ENCODE measurements around the gene TMEM179. TPM values are rescaled to one million over a fixed set of nuclear protein-coding genes. Genes with fewer than 3 reads are reported as not detected.

Gene TMEM179
- total and polyA plus RNA-seq, 3 donors from 2014 or later: 4.9 to 12.1 (median 9.8) TPM

GRCh38 chr14:104635717-104636116, 31.1 kb upstream of the TMEM179 start:
- intact Hi-C loops (cut with DNase I; ENCODE audit: low total_unique reads): loop anchor here (10.0 kb wide), 1 partner anchor 491 kb away; no protein-coding TSS in a partner anchor
- WGBS, 2 donors: 87 to 89% methylated on average over 11 to 14 of the region's 14 CpGs
- DNase-seq: no peak
- Histone ChIP-seq H3K4me3 (no peak overlapping the region), H3K36me3 (ENCODE audit: low read depth, missing control alignments) (no peaks in the 10 kb centered on the region), H3K9me3 (no peaks in the 10 kb centered on the region), H3K4me1 (no peaks in the 10 kb centered on the region), H3K27ac (no peak overlapping the region), H3K27me3 (no peaks in the 10 kb centered on the region)
- TF ChIP-seq POLR2A (IDR thresholded peaks at IDR 0.05): no peak
- TF ChIP-seq, protein P1, sequence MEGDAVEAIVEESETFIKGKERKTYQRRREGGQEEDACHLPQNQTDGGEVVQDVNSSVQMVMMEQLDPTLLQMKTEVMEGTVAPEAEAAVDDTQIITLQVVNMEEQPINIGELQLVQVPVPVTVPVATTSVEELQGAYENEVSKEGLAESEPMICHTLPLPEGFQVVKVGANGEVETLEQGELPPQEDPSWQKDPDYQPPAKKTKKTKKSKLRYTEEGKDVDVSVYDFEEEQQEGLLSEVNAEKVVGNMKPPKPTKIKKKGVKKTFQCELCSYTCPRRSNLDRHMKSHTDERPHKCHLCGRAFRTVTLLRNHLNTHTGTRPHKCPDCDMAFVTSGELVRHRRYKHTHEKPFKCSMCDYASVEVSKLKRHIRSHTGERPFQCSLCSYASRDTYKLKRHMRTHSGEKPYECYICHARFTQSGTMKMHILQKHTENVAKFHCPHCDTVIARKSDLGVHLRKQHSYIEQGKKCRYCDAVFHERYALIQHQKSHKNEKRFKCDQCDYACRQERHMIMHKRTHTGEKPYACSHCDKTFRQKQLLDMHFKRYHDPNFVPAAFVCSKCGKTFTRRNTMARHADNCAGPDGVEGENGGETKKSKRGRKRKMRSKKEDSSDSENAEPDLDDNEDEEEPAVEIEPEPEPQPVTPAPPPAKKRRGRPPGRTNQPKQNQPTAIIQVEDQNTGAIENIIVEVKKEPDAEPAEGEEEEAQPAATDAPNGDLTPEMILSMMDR (IDR thresholded peaks at IDR 0.05): no peak

GRCh38 chr14:104634886-104635570, 30.5 kb upstream of the TMEM179 start:
- 90% methylated on average over 16 to 25 of the region's 26 CpGs for WGBS, 2 donors
- intact Hi-C loops (cut with DNase I; ENCODE audit: low total_unique reads): loop anchor here (10.0 kb wide), 1 partner anchor 490 kb away; no protein-coding TSS in a partner anchor
- H3K4me3 ChIP-seq: no peak overlapping the region
- DNase-seq: no peak
- TF ChIP-seq, protein P1 (IDR thresholded peaks at IDR 0.05): no peak
- TF ChIP-seq POLR2A (IDR thresholded peaks at IDR 0.05): no peak
- H3K27me3 ChIP-seq: no peaks in the 10 kb centered on the region
- H3K9me3 ChIP-seq: no peaks in the 10 kb centered on the region
- no peaks in the 10 kb centered on the region for H3K4me1 ChIP-seq
- H3K36me3 ChIP-seq (ENCODE audit: low read depth, missing control alignments): no peaks in the 10 kb centered on the region
- no peak overlapping the region for H3K27ac ChIP-seq

DNA sequence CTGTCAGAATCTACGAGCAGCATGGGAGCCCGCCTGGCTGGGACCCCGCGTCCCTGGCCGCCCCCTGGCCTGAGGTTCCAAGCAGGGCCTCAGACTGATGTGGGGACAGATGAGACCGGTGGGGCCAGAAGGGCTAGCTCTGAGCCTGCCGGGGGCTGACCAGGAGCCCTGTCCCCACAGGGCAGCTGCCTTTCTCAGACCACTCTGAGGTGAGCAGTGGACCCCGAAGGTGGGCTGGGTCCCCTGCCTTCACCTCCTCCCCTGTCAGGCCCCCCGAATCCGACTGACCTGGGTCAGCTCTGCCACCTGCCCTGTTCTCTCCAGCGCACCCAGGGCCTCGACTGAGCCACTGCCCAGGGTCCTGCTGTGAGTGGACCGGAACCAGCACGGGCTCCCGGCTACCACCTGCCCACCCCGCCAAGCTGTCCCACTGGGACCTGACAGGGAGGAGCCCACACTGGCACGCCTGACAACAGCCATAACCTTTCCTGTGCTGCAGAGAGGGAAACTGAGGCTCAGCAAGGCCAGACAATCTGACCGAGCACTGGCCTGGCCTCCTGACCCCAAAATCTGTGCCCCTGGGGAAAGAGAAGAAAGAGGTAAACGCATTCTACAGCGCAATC, 29.7 kb upstream of the TMEM179 start:
- Histone ChIP-seq H3K4me1 (no peaks in the 10 kb centered on the region), H3K27me3 (no peaks in the 10 kb centered on the region), H3K27ac (no peak overlapping the region), H3K36me3 (ENCODE audit: low read depth, missing control alignments) (no peaks in the 10 kb centered on the region), H3K9me3 (no peaks in the 10 kb centered on the region), H3K4me3 (no peak overlapping the region)
- TF ChIP-seq, protein P1 (IDR thresholded peaks at IDR 0.05): no peak
- no peak for TF ChIP-seq POLR2A (IDR thresholded peaks at IDR 0.05)
- intact Hi-C loops (cut with DNase I; ENCODE audit: low total_unique reads): loop anchor here (10.0 kb wide), 1 partner anchor 489 kb away; no protein-coding TSS in a partner anchor
- DNase-seq: no peak
- WGBS, 2 donors: 91 to 96% methylated on average over 8 to 20 of the region's 20 CpGs

GRCh38 chr14:104633276-104634137, 28.9 kb upstream of the TMEM179 start:
- 88% methylated on average over 20 to 24 of the region's 24 CpGs for WGBS, 2 donors
- Histone ChIP-seq H3K36me3 (ENCODE audit: low read depth, missing control alignments) (no peaks in the 10 kb centered on the region), H3K4me1 (no peaks in the 10 kb centered on the region), H3K27ac (no peak overlapping the region), H3K4me3 (no peak overlapping the region), H3K9me3 (no peaks in the 10 kb centered on the region), H3K27me3 (no peaks in the 10 kb centered on the region)
- TF ChIP-seq, protein P1 (IDR thresholded peaks at IDR 0.05): no peak
- TF ChIP-seq POLR2A (IDR thresholded peaks at IDR 0.05): no peak
- intact Hi-C loops (cut with DNase I; ENCODE audit: low total_unique reads): loop anchor here (10.0 kb wide), 1 partner anchor 489 kb away; no protein-coding TSS in a partner anchor
- DNase-seq: no peak
